Epidermal melanocyte (primary cell): ENCODE results near the gene NCOA1.

Experiments used
- DNase-seq: peaks from one replicate; pipeline ENCODE4 v3.0.0; 2011; ENCODE audit warnings: low spot score; ENCODE audit not compliant: insufficient read length

NCOA1 gene

DNA sequence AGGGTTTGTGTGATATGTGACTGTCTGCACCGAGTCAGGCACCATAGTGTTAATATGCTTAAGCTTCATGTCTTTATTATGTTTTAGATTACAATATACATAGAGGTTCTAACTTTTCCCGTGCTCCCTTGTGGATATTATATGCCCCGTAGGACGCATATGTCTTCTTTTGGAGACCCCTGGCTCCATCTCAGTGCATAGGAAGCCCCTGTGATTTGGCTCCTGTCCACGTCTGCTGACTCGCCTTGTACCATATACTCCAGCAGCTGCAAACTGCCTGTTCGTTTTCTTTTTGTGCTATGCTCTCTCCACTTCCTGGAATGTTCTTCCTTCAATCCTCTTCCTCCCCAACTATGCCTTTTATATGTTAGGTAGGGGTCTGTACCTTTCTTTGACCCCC is 191.2 kb downstream of the NCOA1 start:
- no peak for DNase-seq

DNA sequence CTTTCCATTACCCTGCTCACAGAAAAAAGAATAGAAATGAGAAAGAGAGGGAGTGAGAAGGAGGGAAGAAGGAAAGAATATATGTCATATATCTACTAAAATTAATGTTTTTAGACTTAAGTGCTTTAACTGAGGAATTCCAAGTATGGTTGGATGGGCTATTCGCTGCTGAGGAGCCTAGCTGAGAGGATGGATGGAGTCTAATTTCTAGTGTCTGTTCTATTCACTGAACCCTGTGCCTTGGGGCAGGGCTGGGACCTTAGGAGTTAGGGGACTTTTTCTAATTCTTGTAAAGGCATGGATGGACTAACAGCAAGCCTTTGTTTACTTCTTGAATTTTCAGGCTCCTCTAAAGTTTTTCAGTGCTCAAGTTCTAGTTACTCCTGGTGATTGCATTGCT is 192.4 kb downstream of the NCOA1 start:
- DNase-seq: no peak

DNA sequence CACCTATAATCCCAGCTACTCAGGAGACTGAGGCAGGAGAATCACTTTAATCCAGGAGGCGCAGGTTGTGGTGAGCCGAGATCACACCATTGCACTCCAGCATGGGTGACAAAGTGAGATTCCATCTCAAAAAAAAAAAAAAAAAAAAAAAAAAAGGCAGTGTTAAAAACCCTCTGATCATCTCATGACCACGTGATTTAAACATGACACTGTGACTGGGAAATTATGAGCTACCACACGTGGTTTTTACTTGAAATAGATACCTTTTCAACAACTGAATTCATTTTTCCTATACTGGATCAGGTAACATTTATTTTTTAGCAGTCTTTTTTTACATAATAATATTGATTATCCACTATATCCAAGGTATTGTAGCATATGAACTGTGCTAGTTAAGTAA is 199.5 kb downstream of the NCOA1 start:
- no peak for DNase-seq

DNA sequence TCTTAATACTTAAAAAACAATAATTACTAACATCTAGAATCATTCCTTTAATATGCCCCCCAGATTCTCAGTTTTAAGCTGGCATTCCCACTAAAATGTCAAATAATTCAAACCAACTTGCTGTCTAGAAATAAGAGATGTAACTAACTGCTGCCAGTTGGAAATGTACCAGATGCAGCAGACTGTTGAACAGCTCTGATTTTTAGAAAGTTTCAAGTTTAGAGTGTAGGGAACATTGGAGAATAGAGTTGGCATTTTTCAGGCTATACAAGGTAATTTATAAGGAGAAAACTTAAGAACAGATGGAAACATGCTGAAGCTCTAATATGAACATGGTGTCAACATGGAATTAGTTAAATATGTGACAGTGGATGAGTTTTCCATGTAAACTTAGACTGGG is 200.8 kb downstream of the NCOA1 start:
- no peak for DNase-seq

DNA sequence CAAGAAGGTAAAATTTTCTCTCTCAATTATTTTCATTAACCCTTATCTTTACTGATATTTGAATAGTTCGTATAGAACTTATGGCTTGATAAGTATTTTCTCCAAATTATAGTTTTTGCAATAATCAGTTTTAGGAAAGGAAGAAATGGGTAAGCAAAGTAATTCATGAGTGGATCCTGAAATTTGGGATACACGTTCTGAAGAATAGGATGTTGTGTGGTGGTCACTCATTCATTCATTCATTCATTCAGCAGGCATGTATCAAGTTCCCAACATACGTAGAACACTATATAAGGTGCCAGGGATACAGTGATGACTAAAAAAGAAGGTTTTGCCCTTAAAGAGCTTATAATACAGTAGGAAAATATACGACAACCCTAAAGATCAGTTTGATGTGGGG is 206.7 kb downstream of the NCOA1 start:
- DNase-seq: no peak

DNA sequence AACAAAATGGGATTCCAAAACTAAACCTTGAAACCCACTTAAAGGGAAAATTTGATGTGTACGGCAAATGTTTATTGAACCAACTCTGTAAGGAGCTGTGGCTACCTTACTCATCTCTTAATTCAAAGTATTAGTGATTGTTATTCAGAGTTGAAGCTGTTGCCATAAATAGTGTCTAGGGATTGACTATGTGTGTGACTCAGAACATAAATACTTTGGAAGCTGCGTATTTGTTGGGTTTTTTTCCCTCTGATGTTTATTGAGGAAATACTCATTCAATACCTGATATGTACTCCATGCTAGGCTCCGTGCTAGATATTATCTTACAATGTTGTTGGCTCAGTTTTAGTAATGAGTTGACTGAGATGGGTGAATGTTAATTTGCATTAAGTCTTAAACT is 211.7 kb downstream of the NCOA1 start:
- no peak for DNase-seq

DNA sequence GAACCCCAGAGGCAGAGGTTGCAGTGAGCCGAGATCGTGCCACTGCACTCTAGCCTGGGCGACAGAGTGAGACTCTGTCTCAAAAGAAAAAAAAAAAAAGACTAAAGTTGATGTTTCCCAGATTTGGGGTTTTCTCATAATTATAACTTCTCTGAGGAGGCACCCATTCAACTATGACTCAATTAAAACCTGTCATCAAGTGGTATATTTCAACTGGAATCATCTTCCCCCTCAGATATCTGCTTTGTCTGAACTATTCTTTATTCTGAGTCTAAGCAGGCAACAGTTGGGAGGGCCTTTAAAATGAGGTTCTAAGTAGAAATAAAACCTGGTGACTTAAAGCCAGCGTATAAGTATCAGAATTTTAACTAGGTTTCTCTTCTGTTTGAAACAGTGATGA is 213.6 kb downstream of the NCOA1 start:
- no peak for DNase-seq

DNA sequence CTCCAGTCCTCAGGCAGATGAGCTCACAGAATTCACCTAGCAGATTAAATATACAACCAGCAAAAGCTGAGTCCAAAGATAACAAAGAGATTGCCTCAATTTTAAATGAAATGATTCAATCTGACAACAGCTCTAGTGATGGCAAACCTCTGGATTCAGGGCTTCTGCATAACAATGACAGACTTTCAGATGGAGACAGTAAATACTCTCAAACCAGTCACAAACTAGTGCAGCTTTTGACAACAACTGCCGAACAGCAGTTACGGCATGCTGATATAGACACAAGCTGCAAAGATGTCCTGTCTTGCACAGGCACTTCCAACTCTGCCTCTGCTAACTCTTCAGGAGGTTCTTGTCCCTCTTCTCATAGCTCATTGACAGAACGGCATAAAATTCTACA is 216.1 kb downstream of the NCOA1 start:
- DNase-seq: no peak

DNA sequence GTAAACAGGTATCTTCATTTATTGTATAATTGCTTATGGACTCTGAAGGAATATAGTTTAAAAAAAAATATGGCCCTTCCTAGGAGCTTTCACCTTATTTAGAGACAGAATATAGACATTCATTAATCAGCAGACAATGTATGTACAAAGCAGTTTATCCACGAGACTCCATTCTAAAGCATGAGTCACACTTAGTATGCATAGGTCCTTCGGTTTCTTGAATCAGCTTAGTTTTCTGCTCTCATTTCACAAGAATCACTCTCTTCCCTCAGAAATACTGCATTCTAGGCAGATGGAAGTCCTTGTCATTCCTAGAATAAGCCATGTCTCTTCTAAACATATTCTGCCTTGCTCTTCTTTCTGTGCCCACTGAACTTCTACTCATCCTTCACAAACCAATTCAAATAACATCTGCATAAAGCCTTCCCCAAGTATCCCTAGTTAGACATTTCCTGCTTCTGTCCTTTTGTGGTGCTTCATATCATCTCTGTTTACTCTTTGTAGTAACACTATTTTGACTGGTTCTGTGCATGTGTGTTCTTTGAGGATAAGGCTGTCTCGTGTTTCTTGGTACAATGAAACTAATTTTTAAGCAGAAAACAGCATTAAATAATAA is 217.6 kb downstream of the NCOA1 start:
- no peak for DNase-seq

DNA sequence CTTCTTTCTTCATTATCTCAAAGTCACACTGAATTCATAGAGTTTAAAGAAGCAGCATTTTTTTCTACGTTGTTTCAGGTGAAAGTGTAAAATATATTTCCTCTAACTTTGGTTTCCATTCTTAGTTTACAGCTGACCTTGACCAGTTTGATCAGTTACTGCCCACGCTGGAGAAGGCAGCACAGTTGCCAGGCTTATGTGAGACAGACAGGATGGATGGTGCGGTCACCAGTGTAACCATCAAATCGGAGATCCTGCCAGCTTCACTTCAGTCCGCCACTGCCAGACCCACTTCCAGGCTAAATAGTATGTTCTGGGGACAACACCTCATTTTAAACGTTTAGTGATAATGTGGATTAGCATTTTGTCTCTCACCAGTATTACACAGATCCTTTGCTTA is 219.8 kb downstream of the NCOA1 start:
- no peak for DNase-seq

DNA sequence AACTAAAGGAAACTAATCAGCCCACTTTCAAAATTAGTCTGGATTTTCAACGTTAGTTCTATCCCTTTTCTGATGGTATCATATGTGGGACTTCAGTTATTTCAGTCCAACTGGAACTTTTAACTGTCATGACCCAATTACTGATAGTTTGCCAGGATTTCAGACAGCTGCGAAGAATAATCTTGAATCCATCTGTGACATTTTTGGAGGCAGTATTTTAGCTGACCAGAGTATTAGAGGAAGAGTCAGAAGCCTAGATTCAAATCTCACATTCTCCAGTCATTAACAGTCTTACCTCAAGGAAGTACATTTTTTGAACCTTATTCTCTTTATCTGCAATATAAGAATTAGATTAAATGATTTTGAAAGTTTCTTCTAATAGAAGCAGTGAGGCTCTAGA is 220.8 kb downstream of the NCOA1 start:
- no peak for DNase-seq

DNA sequence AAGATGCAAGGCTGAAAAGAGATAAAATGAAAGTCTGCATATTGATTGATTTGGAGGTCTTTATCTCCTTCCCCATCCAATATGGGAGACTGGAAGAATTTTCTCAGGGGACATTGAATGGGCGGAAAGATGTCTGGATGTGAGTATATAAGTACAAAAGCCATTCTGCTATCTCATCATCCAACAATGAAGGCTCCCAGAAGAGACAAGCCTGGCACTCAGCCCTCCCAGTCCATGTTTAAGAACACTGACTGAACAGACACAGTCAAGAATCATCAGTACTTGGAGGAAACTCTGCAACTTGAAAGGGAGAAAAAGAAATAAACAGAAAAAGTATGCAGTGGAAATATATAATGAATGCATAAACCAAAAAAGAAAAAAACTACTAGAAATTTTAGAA is 221.2 kb downstream of the NCOA1 start:
- no peak for DNase-seq

DNA sequence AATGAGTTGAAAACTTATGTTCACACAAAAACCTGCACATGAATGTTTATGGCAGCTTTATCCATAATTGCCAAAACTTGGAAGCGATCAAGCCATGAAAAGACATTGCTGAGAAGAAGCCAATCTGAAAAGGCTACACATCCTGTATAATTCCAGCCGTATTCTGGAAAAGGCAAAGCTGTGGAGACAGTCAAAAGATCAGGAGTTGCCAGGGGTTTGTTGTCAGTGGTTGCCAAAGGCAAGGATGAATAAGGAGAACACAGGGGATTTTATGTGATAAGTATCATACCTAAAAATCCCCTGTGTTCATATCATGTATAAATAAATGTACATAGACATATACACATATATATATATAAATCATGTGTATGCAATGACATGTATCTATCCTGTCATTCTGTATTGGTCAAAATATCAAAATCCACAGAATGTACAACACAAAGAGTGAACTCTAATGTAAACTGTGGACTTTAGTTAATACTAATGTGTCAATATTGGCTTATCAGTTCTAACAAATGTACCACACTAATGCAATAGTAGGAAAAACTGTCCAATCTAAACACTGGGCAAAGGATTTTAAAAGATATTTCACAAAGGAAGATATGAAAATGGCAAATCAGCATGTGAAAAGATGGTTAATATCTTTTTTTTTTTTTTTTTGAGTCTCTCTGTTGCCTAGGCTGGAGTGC is 226.4 kb downstream of the NCOA1 start:
- no peak for DNase-seq

DNA sequence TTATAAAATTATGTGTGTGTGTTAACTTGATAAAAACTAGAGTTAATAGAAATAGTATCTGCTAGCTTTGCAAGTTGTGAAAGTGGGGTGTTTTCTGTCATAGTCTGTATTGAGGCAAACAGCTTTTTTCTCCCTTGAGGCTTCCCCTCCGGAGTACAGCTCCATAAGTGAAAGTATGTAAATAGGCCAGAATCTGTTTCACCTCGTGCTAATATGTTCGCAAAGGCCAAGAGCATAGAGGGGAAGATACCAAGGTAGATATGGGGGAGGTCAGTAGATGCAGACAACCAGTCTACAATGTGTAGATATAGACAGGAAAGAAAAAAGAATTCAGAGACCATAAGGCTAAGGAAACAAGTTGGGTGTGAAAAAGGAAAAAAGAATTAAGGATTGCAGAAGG is 229.3 kb downstream of the NCOA1 start:
- DNase-seq: no peak

DNA sequence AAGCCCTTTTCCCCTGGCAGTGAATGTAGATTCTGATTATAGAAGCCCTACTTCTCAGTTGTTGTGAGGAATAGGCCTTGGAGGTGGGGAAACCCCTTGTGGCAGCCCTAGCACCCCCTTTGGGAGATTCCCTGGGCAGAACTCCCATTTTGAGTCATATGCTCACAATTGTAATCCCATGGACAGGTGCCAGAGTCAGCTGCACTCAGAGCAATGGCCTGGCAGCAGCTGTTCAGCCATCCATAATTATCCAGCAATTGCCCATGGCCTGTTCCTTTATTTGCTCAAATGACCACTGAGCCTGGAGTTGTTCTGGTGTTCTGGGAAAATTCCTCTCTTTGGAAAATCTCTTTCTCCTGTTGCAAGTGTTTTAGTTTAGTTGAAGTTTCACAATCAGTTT is 230.4 kb downstream of the NCOA1 start:
- DNase-seq: no peak

DNA sequence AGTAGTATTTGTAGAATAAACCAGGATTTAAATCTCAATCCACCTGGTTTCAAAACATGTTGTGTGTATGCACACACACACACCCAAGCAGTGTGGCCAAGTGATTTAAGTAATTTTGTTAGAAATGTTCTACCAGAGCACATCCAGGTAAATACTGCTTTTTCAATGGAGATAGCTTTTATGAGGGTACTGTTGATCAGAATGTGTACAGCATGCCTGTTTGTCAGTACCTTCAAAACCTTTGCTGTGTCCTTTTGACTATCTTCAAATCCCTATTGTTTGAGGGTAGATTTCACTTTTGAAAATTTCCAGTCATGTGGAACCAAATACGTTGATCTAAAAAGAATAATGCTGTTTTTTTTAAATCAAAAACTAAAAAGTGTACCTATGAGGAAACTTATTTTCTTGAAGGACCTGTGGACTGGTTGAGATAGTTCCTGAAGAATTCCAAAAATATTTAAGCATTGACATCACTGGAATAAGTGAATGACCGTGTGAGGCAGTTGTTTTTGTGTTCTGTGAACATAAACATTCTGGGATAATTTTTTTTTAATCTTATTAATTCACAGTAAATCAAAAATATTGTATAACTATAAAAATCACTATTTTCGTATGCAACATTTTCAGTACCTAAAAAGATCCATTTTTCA is 231.2 kb downstream of the NCOA1 start:
- DNase-seq: no peak

DNA sequence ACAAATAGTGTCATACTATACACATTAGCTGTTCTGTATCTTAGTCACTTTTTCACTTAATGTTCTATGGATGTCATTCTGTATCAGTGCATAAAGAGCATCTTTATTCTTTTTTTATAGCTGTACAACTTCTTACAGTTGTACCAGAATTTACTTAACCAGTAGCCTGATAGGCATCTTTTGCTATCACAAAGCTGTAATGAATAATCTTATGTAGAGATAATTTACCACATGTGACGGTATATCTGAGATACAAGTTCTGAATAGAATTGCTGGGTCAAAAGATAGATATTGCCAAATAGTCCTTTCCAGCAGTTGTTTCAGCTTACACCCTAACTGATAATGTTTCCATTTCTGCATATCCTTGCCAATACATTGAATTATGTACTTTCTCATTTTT is 232.1 kb downstream of the NCOA1 start:
- DNase-seq: no peak

DNA sequence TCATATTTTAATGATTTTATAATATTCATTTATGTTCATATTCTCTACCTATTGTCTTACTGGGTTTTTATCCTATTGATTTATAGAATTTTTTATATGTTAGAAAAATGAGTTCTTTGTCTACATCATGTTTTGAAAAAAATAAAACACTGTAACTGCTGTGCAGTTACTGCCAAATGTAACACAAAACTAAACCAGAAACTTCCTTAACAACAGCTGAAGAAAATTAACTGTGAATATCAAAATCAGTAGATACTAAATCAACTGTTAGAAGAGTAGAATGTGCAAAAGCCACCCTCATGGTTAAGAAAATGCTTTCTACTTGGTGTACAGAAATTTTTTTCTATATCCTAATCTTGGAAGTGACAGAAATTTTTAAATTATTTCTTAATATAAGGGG is 232.6 kb downstream of the NCOA1 start:
- no peak for DNase-seq

DNA sequence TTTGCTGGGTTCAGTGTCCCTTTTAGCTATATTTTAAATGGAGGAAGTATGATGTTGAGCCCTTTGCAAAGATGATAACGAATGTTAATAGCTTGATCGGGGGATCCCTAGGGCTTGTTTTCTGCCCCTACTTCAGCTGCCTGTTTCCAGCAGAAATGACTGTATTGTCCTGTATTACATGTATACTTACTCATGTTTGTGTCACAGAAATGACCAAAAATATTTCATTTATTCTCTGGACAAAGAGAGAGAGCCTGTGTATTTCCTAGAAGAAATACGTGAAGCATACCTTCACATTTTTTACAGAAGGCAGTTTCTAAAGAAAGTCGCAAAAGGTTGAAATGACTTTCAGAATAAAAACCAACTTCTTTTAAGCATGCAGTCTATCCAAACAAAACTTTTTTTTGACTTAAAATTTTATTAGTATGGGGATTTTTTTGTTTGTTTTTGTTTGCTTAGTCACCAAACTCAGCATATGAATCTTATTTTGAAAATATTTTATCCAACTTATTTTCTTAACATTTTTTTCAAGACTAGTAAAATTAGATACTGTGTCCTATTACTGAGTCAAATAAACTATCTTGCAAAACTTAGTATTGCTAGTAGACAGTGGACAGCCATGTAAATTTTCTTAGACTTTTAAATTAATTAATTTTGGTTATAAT is 233.2 kb downstream of the NCOA1 start:
- no peak for DNase-seq

DNA sequence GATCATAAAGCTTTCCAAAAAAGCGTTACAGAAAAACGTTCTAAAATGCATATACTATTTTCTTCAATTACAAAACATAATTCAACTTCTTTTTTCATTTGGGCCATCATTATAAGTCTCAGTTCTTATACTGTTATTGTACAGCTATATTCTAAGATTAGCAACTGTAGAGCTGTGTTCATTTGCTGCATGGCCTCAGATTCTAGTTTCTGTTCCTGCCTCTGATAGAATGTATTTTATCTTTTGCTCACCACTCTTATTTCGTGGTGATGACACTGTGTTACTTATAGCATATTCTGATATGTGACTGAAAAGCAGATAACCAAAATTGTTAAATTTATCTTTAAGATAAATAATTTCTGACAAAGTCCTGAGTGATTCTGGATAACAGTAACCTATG is 234.9 kb downstream of the NCOA1 start:
- DNase-seq: no peak

DNA sequence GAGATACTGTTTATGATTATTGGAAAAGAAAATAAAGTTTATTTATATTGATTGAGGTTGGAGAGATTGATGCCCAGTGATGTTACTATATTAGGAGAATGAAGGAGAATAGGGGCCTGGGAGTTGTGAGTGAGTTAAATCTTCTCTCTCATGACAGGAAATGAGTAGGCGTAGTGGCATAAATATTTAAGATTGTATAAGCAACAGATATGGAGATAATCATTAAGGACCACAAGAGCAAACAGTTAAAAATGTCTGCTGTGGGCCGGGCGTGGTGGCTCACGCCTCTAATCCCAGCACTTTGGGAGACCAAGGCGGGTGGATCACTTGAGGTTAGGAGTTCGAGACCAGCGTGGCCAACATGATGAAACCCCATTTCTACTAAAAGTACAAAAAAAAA is 239.4 kb downstream of the NCOA1 start:
- DNase-seq: no peak

DNA sequence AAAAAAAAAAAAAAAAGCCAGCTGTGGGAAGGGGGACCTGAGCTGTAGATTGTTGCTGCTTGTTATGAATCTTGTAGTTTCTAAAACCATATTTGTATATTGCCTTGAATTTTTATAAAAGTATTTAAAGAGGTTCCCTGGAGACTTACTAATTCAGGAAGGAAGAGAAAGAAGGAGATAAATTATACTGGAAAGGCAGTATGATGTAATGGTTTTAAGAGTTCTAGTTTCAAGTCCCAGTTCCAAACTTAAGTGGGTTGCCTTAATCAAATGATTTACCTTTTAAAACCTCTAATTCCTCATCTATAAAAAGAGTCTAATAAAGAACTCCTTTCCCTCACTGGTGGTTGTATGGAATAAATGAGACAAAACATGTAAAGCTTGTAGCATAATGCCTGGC is 240.0 kb downstream of the NCOA1 start:
- no peak for DNase-seq

DNA sequence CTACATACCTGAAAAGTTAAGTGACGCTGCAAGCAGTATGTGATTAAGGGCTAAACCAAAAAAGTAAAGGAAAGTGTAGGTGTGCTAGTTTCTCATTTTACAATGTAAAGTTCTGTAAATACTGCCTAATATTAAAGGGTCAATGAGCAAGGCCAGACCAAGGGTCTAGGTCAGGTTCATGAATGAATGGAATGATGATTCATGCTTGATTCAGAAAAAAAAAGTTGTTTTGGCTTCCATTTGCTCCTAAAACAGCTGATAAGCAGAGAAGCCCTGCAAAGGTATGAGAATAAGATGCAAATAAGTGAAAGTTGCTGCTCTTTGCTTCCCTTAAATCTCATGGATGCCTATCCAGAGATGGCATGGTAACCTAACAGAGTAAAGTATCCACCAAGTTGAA is 240.9 kb downstream of the NCOA1 start:
- DNase-seq: no peak
